H1 (cell line): ENCODE data around the gene AP5S1. TPM values are rescaled to one million over a fixed set of nuclear protein-coding genes. Genes with fewer than 3 reads are reported as not detected.
A peak's percentile ranks its signal among the peaks of the same experiment; 100 is the strongest.

Source experiments
- ASH2L ChIP-seq: fragments of 200-600, 300-600 bp; sonication (generic); IDR thresholded peaks from one replicate; pipeline ENCODE4 v1.7.1; 2017; ENCODE audit warnings: low read length
- polyA plus RNA-seq, 7 experiments: library from polyadenylated mRNA; depleted of rRNA in 3 of 7; stranded (reverse) in 5 of 7; unstranded in 2 of 7; fragments of >200 nt in 5 of 7; fragments of 200-250 nt in 2 of 7; gene quantifications; 1 replicate in 5 of 7; 2 replicates in 1 of 7; 4 replicates in 1 of 7; pipeline versions ENCODE4 v1.2.1 to v1.2.3, GENCODE V29; 2011 to 2013; ENCODE audit warnings: missing spikeins in 2 of 7, mixed read lengths in 2 of 7
- total RNA-seq: library from RNA; stranded (reverse); fragmentation: NEBNext Ultra II Directional; extraction: Animal tissue kit (Norgen Biotek cat#: 25700); gene quantifications from 2 replicates; pipeline ENCODE4 v1.2.1, GENCODE V29; 2021

AP5S1 gene
- total and polyA plus RNA-seq, 2 of the 8 experiments (the other 6 are each of a cell fraction or from before 2014, with no cell fraction given), result 3.3 to 3.7 TPM

- TF ChIP-seq ASH2L, result peak; percentile 8
- TF ChIP-seq, all 59 proteins: peak for 3
These were observed 34.9 kb upstream of the AP5S1 start (continued) for GRCh38 chr20:3785240-3786125.
